ENCODE data around the gene TTC32.

GRCh38 chr2:19854596-19855541 lies 46.9 kb downstream of the TTC32 start:
- TF ChIP-seq POLR2A (IDR thresholded peaks at IDR 0.05; ENCODE audit: low read depth, low read length) = no peak
- TF ChIP-seq POLR2AphosphoS5 (IDR thresholded peaks at IDR 0.05; ENCODE audit: low read depth, low read length) = no peak
- TF ChIP-seq TAF1 (IDR thresholded peaks at IDR 0.05; ENCODE audit: borderline replicate concordance, low read depth, low read length) = no peak
